Thyroid gland (tissue), 4 donors: ENCODE data around the gene ITPR3.

ENCODE experiments used
- CTCF ChIP-seq, 6 experiments: fragments of 200-600 bp in 3 of 6; fragments of 450-650 bp in 3 of 6; sonication (generic) in 3 of 6; IDR thresholded peaks; one replicate each; pipeline ENCODE4 v1.5.1; 2016 to 2019; ENCODE audit warnings: antibody characterized with exemption in 6 of 6, mild to moderate bottlenecking in 2 of 6, inconsistent platforms in 1 of 6, moderate library complexity in 1 of 6
- POLR2A ChIP-seq, 2 donors: fragments of 450-650 bp; IDR thresholded peaks; one replicate each; pipeline ENCODE4 v1.6.1; 2017; ENCODE audit warnings: antibody characterized with exemption in 2 of 2, mild to moderate bottlenecking in 2 of 2, moderate library complexity in 1 of 2

GRCh38 chr6:33577106-33577535, 44.0 kb upstream of the ITPR3 start:
- TF ChIP-seq CTCF (IDR thresholded peaks at IDR 0.05) (no peak), POLR2A (IDR thresholded peaks at IDR 0.05) (no peak)
